Measurements from ENCODE around the gene RALGAPA2.

DNA sequence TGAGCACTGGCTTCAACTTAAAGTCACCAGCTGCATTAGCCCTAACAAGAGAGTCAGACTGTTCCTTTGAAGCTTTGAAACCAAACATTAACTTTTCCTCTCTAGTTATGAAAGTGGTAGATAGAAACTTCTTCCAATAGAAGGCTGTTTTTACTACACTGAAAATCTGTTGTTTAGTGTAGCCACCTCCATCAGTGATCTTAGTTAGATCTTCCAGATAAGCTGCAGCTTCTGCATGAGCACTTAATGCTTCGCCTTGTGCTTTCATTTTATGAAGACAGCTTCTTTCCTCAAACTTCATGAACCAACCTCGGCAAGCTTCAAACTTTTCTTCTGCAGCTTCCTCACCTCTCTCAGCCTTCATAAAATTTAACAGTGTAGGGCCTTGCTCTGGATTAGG lies 211.3 kb downstream of the RALGAPA2 start:
- no peak for TF ChIP-seq EP300 (IDR thresholded peaks at IDR 0.05; ENCODE audit: low read depth in 2 of 2, low read length in 2 of 2)
- no peak for TF ChIP-seq EP300 (CRISPR knock-in tag; IDR thresholded peaks at IDR 0.05; ENCODE audit: borderline replicate concordance)
- no peak for TF ChIP-seq NONO (IDR thresholded peaks at IDR 0.05)
- no peak for TF ChIP-seq NONO (CRISPR knock-in tag; conservative IDR thresholded peaks at IDR 0.05)

Measured in HepG2 (cell line).